Mesothelial cell of epicardium (in vitro differentiated cells): ENCODE data around the gene TM6SF1. TPM values are rescaled to one million over a fixed set of nuclear protein-coding genes. Genes with fewer than 3 reads are reported as not detected.

Experiments used
- DNase-seq, 2 experiments: peaks; one replicate each; pipeline ENCODE4 v3.0.0; 2021; ENCODE audit warnings: low spot score in 2 of 2; ENCODE audit not compliant: unreplicated experiment in 2 of 2
- H3K27ac Mint-ChIP-seq: 2 replicates; pipeline ENCODE4 v1.8.0; 2021; ENCODE audit warnings: mixed read lengths
- H3K27me3 Mint-ChIP-seq: 2 replicates; pipeline ENCODE4 v1.8.0; 2021; ENCODE audit warnings: low read depth, mixed read lengths
- H3K36me3 Mint-ChIP-seq: 2 replicates; pipeline ENCODE4 v1.8.0; 2021; ENCODE audit warnings: mixed read lengths
- H3K4me1 Mint-ChIP-seq: 2 replicates; pipeline ENCODE4 v1.8.0; 2021; ENCODE audit warnings: mixed read lengths
- H3K4me3 Mint-ChIP-seq: 2 replicates; pipeline ENCODE4 v1.8.0; 2021; ENCODE audit warnings: mild to moderate bottlenecking, moderate library complexity, mixed read lengths
- H3K9me3 Mint-ChIP-seq: 2 replicates; pipeline ENCODE4 v1.8.0; 2021; ENCODE audit warnings: mixed read lengths
- CTCF ChIP-seq: fragments of 200-600 bp; sonication (generic); IDR thresholded peaks from one replicate; pipeline ENCODE4 v1.5.0; 2021; ENCODE audit warnings: antibody characterized with exemption; ENCODE audit not compliant: unreplicated experiment
- total RNA-seq: library from RNA; stranded (reverse); gene quantifications from 3 replicates; pipeline ENCODE4 v1.2.1, GENCODE V29; 2021

Gene TM6SF1
- not detected in 3 replicates for total RNA-seq

DNA sequence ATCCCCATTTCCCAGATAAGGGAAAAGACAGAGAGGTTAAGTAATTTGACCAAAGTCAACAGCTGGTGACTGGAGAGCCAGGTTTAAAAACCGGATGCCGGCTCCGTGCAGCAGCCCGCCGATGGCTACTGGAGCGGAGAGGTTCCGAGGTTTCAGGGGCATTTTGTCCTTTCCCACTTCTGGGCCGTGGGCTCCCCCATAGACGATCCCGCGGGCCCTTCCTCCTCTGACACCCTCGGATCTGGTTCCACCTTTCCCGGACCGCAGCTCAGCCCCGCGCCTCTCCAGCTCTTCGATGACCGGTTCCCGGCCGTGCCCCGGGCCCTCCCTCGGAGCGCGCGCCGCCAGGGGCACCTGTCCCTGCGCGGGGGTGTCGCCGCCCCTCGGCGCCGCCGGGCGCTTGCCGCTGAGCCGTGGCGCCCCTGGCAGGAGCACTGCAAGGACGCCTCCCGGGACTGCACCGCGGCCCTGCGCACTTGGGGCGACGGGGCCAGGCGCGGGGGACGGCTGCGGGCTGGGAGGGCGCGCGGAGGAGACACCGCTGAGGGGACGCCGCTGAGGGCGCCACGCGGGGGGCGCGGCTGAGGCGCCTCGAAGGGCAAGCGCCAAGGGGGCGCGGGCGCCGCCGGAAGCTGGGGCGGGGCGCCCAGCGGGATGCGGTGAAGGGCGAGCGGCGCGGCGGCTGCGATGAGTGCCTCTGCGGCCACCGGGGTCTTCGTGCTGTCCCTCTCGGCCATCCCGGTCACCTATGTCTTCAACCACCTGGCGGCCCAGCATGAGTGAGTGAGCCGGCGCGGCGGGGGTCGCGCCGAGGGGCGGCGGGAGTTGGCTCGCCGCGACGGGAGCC is at the start of gene TM6SF1:
TSS of gene TM6SF1 (plus strand) at position 652 of the 847 bp plus-strand sequence. CDS start at position 688, 36 bp downstream.
- Mint-ChIP-seq H3K27ac (no peak within 1 kb of the TSS), H3K27me3 (peaks cover 74% of the 10 kb centered on the region), H3K36me3 (no peaks in the 10 kb centered on the region), H3K4me3 (peak within 1 kb of the TSS; percentile 64), H3K9me3 (peaks cover 5% of the 10 kb centered on the region), H3K4me1 (peaks cover 8% of the 10 kb centered on the region)
- peak in 1 of 2 experiments; percentile 49 for DNase-seq
- no peak for TF ChIP-seq CTCF

GRCh38 chr15:83057696-83058376 is 49.6 kb upstream of the TM6SF1 start:
- H3K27ac Mint-ChIP-seq: peak overlapping the region; percentile 35
- no peak for TF ChIP-seq CTCF
- peaks cover 6% of the 10 kb centered on the region for H3K4me1 Mint-ChIP-seq

DNA sequence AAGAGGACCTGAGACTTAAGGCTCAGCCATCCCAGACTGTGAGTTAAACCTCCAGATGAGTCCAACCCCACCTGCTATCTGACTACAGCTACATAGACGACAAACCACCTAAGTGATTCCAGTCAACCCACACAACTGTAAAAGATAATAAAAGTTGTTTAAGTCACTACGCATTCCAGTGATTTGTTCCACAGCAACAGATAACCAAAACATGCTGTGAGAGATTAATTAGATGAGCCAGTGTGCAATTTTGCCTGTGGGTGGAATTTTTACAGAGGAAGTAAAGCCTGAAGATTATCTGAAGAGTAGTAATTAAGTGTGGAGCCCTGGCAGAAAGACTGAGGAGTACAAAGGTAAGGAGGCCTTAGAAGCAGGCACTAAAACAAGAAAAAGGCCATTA is 45.8 kb upstream of the TM6SF1 start:
- H3K4me1 Mint-ChIP-seq: peaks cover 24% of the 10 kb centered on the region
- peaks cover under 1% of the 10 kb centered on the region for H3K36me3 Mint-ChIP-seq
- H3K9me3 Mint-ChIP-seq: no peaks in the 10 kb centered on the region
- no peak overlapping the region for H3K27ac Mint-ChIP-seq
- no peaks in the 10 kb centered on the region for H3K27me3 Mint-ChIP-seq
- H3K4me3 Mint-ChIP-seq: no peak overlapping the region
- no peak for TF ChIP-seq CTCF
- DNase-seq: no peak

More at GRCh38 chr15:83057696-83058376, 49.6 kb upstream of the TM6SF1 start:
- Mint-ChIP-seq H3K36me3 (peaks cover 13% of the 10 kb centered on the region), H3K4me3 (no peak overlapping the region), H3K27me3 (no peaks in the 10 kb centered on the region), H3K9me3 (no peaks in the 10 kb centered on the region)
- no peak for DNase-seq

- Mint-ChIP-seq H3K36me3 (no peaks in the 10 kb centered on the region), H3K9me3 (no peaks in the 10 kb centered on the region), H3K27me3 (no peaks in the 10 kb centered on the region), H3K4me3 (no peak overlapping the region), H3K4me1 (peaks cover 20% of the 10 kb centered on the region), H3K27ac (no peak overlapping the region)
- TF ChIP-seq CTCF: no peak
- DNase-seq: no peak
Measured at GRCh38 chr15:83062768-83063180, 44.7 kb upstream of the TM6SF1 start.

DNA sequence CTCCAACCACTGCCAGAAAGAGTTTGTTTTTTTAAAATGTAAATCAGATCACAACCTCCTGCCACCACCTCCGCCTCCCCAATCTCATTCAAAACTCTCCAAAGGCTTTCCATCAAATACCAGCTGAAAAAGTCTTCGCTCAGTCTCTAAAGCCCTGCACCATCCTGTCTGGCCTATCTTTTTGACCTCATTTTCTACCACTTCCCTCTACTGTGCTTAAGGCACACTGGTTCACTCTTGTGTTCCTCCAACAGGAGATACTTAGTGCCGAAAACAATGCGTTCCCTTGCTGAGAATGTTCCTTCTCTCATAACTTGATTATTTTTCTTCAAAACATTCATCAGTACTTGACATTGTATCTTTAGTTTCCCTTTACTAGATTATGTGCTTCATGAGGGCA is 43.9 kb upstream of the TM6SF1 start:
- no peak for TF ChIP-seq CTCF
- no peaks in the 10 kb centered on the region for H3K27me3 Mint-ChIP-seq
- no peak overlapping the region for H3K27ac Mint-ChIP-seq
- no peak overlapping the region for H3K4me3 Mint-ChIP-seq
- no peaks in the 10 kb centered on the region for H3K9me3 Mint-ChIP-seq
- DNase-seq: no peak
- H3K36me3 Mint-ChIP-seq: no peaks in the 10 kb centered on the region
- peaks cover 19% of the 10 kb centered on the region for H3K4me1 Mint-ChIP-seq
